Ishikawa (cell line): ENCODE data around the gene MICALL2.

Experiments
- CEBPB ChIP-seq: IDR thresholded peaks from 2 replicates; pipeline ENCODE4 v1.6.1; 2012
- CREB1 ChIP-seq: IDR thresholded peaks from 2 replicates; pipeline ENCODE4 v1.6.1; 2012; ENCODE audit warnings: low read depth
- EP300 ChIP-seq: IDR thresholded peaks from 2 replicates; pipeline ENCODE4 v1.6.1; 2012; ENCODE audit warnings: borderline replicate concordance
- FOXM1 ChIP-seq: IDR thresholded peaks from 2 replicates; pipeline ENCODE4 v1.6.1; 2012; ENCODE audit warnings: low read depth, borderline replicate concordance
- NFIC ChIP-seq: IDR thresholded peaks from 2 replicates; pipeline ENCODE4 v1.6.1; 2012
- TAF1 ChIP-seq: IDR thresholded peaks from 2 replicates; pipeline ENCODE4 v1.6.1; 2012; ENCODE audit warnings: low read depth, mild to moderate bottlenecking
- ZBTB7A ChIP-seq: IDR thresholded peaks from 2 replicates; pipeline ENCODE4 v1.6.1; 2012; ENCODE audit warnings: low read depth
- TF ChIP-seq, protein P1 (sequence below): IDR thresholded peaks from 2 replicates; pipeline ENCODE4 v1.6.1; 2012
- TF ChIP-seq, protein P2 (sequence below): IDR thresholded peaks from 2 replicates; pipeline ENCODE4 v1.6.1; 2012; ENCODE audit warnings: low read depth, mild to moderate bottlenecking
- TF ChIP-seq, protein P3 (sequence below): IDR thresholded peaks from 2 replicates; pipeline ENCODE4 v1.6.1; 2012

DNA sequence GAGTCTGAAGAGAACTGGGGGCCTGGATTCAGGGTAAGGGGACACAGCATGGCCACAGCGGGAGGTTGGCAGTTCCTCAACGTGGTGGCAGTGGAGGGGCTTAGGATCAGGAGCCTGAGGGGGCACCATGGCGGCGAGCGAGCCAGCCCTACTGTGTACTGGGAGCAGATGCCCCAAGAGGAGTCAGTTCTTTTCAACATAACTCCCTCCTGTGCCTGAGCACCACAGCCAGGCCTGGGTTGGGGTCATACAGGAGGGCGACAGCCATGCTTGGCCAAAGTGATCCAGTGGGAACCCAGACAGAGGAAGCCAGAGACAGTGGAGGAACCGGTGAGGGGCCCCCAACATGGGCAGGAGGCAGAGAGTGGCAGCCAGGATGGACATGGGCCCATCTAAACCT is 65.8 kb downstream of the MICALL2 start:
- no peak for TF ChIP-seq EP300
- TF ChIP-seq FOXM1, result no peak
- TF ChIP-seq CEBPB, result no peak
- TF ChIP-seq NFIC, result no peak
- TF ChIP-seq, protein P1, sequence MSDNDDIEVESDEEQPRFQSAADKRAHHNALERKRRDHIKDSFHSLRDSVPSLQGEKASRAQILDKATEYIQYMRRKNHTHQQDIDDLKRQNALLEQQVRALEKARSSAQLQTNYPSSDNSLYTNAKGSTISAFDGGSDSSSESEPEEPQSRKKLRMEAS, result no peak
- no peak for TF ChIP-seq TAF1
- TF ChIP-seq, protein P2, sequence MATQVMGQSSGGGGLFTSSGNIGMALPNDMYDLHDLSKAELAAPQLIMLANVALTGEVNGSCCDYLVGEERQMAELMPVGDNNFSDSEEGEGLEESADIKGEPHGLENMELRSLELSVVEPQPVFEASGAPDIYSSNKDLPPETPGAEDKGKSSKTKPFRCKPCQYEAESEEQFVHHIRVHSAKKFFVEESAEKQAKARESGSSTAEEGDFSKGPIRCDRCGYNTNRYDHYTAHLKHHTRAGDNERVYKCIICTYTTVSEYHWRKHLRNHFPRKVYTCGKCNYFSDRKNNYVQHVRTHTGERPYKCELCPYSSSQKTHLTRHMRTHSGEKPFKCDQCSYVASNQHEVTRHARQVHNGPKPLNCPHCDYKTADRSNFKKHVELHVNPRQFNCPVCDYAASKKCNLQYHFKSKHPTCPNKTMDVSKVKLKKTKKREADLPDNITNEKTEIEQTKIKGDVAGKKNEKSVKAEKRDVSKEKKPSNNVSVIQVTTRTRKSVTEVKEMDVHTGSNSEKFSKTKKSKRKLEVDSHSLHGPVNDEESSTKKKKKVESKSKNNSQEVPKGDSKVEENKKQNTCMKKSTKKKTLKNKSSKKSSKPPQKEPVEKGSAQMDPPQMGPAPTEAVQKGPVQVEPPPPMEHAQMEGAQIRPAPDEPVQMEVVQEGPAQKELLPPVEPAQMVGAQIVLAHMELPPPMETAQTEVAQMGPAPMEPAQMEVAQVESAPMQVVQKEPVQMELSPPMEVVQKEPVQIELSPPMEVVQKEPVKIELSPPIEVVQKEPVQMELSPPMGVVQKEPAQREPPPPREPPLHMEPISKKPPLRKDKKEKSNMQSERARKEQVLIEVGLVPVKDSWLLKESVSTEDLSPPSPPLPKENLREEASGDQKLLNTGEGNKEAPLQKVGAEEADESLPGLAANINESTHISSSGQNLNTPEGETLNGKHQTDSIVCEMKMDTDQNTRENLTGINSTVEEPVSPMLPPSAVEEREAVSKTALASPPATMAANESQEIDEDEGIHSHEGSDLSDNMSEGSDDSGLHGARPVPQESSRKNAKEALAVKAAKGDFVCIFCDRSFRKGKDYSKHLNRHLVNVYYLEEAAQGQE, result no peak
- TF ChIP-seq ZBTB7A, result no peak
- no peak for TF ChIP-seq CREB1
- TF ChIP-seq, protein P3, sequence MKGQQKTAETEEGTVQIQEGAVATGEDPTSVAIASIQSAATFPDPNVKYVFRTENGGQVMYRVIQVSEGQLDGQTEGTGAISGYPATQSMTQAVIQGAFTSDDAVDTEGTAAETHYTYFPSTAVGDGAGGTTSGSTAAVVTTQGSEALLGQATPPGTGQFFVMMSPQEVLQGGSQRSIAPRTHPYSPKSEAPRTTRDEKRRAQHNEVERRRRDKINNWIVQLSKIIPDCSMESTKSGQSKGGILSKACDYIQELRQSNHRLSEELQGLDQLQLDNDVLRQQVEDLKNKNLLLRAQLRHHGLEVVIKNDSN, result no peak
